HUES6 (cell line): Measurements from ENCODE around the gene BCL11B.
"Not testable (repeated sequence)": the region's sequence is repeated elsewhere in the genome, so short reads cannot be mapped to it uniquely, and the experiment has no call there.

Experiments used
- H3K27ac ChIP-seq: 2 replicates; pipeline ENCODE4 v1.7.0; 2013; ENCODE audit warnings: low read depth, mild to moderate bottlenecking, low read length, inconsistent platforms
- H3K27me3 ChIP-seq: 2 replicates; pipeline ENCODE4 v1.6.1; 2013; ENCODE audit warnings: low read length; ENCODE audit not compliant: control insufficient read depth, insufficient read depth
- H3K36me3 ChIP-seq: 2 replicates; pipeline ENCODE4 v1.6.1; 2013; ENCODE audit warnings: low read length; ENCODE audit not compliant: control insufficient read depth, insufficient read depth
- H3K4me1 ChIP-seq: 2 replicates; pipeline ENCODE4 v1.6.1; 2013; ENCODE audit warnings: low read length; ENCODE audit not compliant: control insufficient read depth, insufficient read depth
- H3K4me3 ChIP-seq: 2 replicates; pipeline ENCODE4 v1.5.1; 2013; ENCODE audit warnings: low read depth, low read length
- H3K9ac ChIP-seq: one replicate; pipeline ENCODE4 v1.6.1; 2013; ENCODE audit warnings: mild to moderate bottlenecking, low read length
- H3K9me3 ChIP-seq: 2 replicates; pipeline ENCODE4 v1.6.1; 2013; ENCODE audit warnings: low read depth, low read length; ENCODE audit not compliant: control insufficient read depth, insufficient read depth

BCL11B gene

GRCh38 chr14:99228760-99229159, 43.2 kb downstream of the BCL11B start:
- H3K4me1 ChIP-seq: peaks cover 32% of the 10 kb centered on the region
- H3K9me3 ChIP-seq: not testable (repeated sequence)

GRCh38 chr14:99226687-99227086, 45.3 kb downstream of the BCL11B start:
- Histone ChIP-seq H3K9me3 (no peaks in the 10 kb centered on the region), H3K9ac (no peak overlapping the region), H3K36me3 (peaks cover 8% of the 10 kb centered on the region; the same call in 1 of the 2 replicates), H3K4me1 (peaks cover 13% of the 10 kb centered on the region), H3K27ac (no peak overlapping the region), H3K4me3 (no peak overlapping the region), H3K27me3 (no peaks in the 10 kb centered on the region)

More at GRCh38 chr14:99228760-99229159, 43.2 kb downstream of the BCL11B start:
- H3K4me3 ChIP-seq, H3K27ac ChIP-seq, H3K27me3 ChIP-seq, H3K36me3 ChIP-seq, H3K9ac ChIP-seq: not testable (repeated sequence)

- Histone ChIP-seq H3K9ac (no peak overlapping the region), H3K27me3 (no peaks in the 10 kb centered on the region), H3K36me3 (peaks cover 8% of the 10 kb centered on the region; the same call in 1 of the 2 replicates), H3K4me1 (peaks cover 12% of the 10 kb centered on the region), H3K27ac (no peak overlapping the region), H3K4me3 (no peak overlapping the region), H3K9me3 (no peaks in the 10 kb centered on the region)
These were observed 46.4 kb downstream of the BCL11B start for GRCh38 chr14:99225436-99226203.

- Histone ChIP-seq H3K4me3 (no peak overlapping the region), H3K27me3 (no peaks in the 10 kb centered on the region), H3K9ac (no peak overlapping the region), H3K4me1 (peaks cover 6% of the 10 kb centered on the region; the same call in 1 of the 2 replicates), H3K27ac (no peak overlapping the region), H3K9me3 (no peaks in the 10 kb centered on the region), H3K36me3 (peaks cover 8% of the 10 kb centered on the region; the same call in 1 of the 2 replicates)
These were observed 47.0 kb downstream of the BCL11B start for GRCh38 chr14:99224948-99225347.

- Histone ChIP-seq H3K27me3 (no peaks in the 10 kb centered on the region), H3K4me1 (no peaks in the 10 kb centered on the region), H3K9me3 (no peaks in the 10 kb centered on the region), H3K27ac (no peak overlapping the region), H3K36me3 (peaks cover 7% of the 10 kb centered on the region; the same call in 1 of the 2 replicates), H3K4me3 (no peak overlapping the region), H3K9ac (no peak overlapping the region)
These were observed 47.7 kb downstream of the BCL11B start for GRCh38 chr14:99224116-99224910.

GRCh38 chr14:99221445-99221844, 50.6 kb downstream of the BCL11B start:
- Histone ChIP-seq H3K4me1 (peaks cover 5% of the 10 kb centered on the region; the same call in 1 of the 2 replicates), H3K36me3 (no peaks in the 10 kb centered on the region), H3K9ac (no peak overlapping the region), H3K4me3 (no peak overlapping the region), H3K27ac (no peak overlapping the region), H3K27me3 (no peaks in the 10 kb centered on the region), H3K9me3 (no peaks in the 10 kb centered on the region)

- Histone ChIP-seq H3K9ac (no peak overlapping the region), H3K4me1 (peaks cover 5% of the 10 kb centered on the region; the same call in 1 of the 2 replicates), H3K4me3 (no peak overlapping the region), H3K9me3 (no peaks in the 10 kb centered on the region), H3K36me3 (no peaks in the 10 kb centered on the region), H3K27ac (no peak overlapping the region), H3K27me3 (no peaks in the 10 kb centered on the region)
These were observed 54.7 kb downstream of the BCL11B start for GRCh38 chr14:99217066-99217955.

GRCh38 chr14:99216191-99216590, 55.8 kb downstream of the BCL11B start:
- no peak overlapping the region for H3K27ac ChIP-seq
- peaks cover 5% of the 10 kb centered on the region; the same call in 1 of the 2 replicates for H3K4me1 ChIP-seq
- no peak overlapping the region for H3K4me3 ChIP-seq
- no peak overlapping the region for H3K9ac ChIP-seq
- H3K27me3 ChIP-seq: no peaks in the 10 kb centered on the region
- H3K36me3 ChIP-seq: no peaks in the 10 kb centered on the region
- no peaks in the 10 kb centered on the region for H3K9me3 ChIP-seq

GRCh38 chr14:99215277-99215676, 56.7 kb downstream of the BCL11B start:
- Histone ChIP-seq H3K4me1 (peaks cover 5% of the 10 kb centered on the region; the same call in 1 of the 2 replicates), H3K9me3 (no peaks in the 10 kb centered on the region), H3K36me3 (no peaks in the 10 kb centered on the region), H3K27ac (no peak overlapping the region), H3K9ac (no peak overlapping the region), H3K4me3 (no peak overlapping the region), H3K27me3 (no peaks in the 10 kb centered on the region)

GRCh38 chr14:99214701-99215100, 57.3 kb downstream of the BCL11B start:
- Histone ChIP-seq H3K9me3 (no peaks in the 10 kb centered on the region), H3K4me3 (no peak overlapping the region), H3K9ac (no peak overlapping the region), H3K36me3 (no peaks in the 10 kb centered on the region), H3K27ac (no peak overlapping the region), H3K27me3 (no peaks in the 10 kb centered on the region), H3K4me1 (peaks cover 5% of the 10 kb centered on the region; the same call in 1 of the 2 replicates)
